Left ventricle myocardium inferior (tissue), 1 donor: ENCODE results near the gene GGA3. TPM values are rescaled to one million over a fixed set of nuclear protein-coding genes. Genes with fewer than 3 reads are reported as not detected.

ENCODE experiments used
- DNase-seq: peaks from one replicate; pipeline ENCODE4 v3.0.0-alpha.2; 2020
- H3K27ac ChIP-seq: fragments of 200-600 bp; replicated peaks from 2 replicates; pipeline ENCODE4 v1.8.0; 2021
- H3K27me3 ChIP-seq: fragments of 200-600 bp; 2 replicates; pipeline ENCODE4 v1.8.0; 2021; ENCODE audit warnings: low read depth
- H3K36me3 ChIP-seq: fragments of 200-600 bp; 2 replicates; pipeline ENCODE4 v1.8.0; 2021
- H3K4me1 ChIP-seq: fragments of 200-600 bp; 2 replicates; pipeline ENCODE4 v1.8.0; 2021
- H3K4me3 ChIP-seq: fragments of 200-600 bp; 2 replicates; pipeline ENCODE4 v1.8.0; 2021; ENCODE audit warnings: mild to moderate bottlenecking, moderate library complexity
- H3K9me3 ChIP-seq: fragments of 200-600 bp; replicated peaks from 2 replicates; pipeline ENCODE4 v1.8.0; 2021
- intact Hi-C: fragments of 100-400 bp; cut with micrococcal nuclease; formaldehyde crosslinking; loops from one replicate; pipeline ENCODE4 v1.11.0; 2022
- total RNA-seq: library from RNA; stranded (reverse); fragmentation: NEBNext Ultra II Directional; extraction: Animal tissue kit (Norgen Biotek cat#: 25700); gene quantifications from one replicate; pipeline ENCODE4 v1.2.1, GENCODE V29; 2021
- TF ChIP-seq, protein P1 (sequence below): fragments of 200-600 bp; IDR thresholded peaks from 2 replicates; pipeline ENCODE4 v1.8.0; 2021; ENCODE audit warnings: antibody characterized with exemption, mild to moderate bottlenecking, borderline replicate concordance
- donor health status: DM: no; HTN: yes; CAD: no; lungs with severe emphysema.

The GGA3 gene
- total RNA-seq, 1 donor from 2014 or later, result 18.8 TPM

GRCh38 chr17:75199886-75200618 is 61.4 kb downstream of the GGA3 start:
- Histone ChIP-seq H3K9me3 (no peaks in the 10 kb centered on the region), H3K4me3 (no peak overlapping the region), H3K27me3 (no peaks in the 10 kb centered on the region), H3K27ac (no peak overlapping the region), H3K4me1 (peaks cover 11% of the 10 kb centered on the region), H3K36me3 (no peaks in the 10 kb centered on the region)
- DNase-seq, result no peak
- TF ChIP-seq, protein P1, sequence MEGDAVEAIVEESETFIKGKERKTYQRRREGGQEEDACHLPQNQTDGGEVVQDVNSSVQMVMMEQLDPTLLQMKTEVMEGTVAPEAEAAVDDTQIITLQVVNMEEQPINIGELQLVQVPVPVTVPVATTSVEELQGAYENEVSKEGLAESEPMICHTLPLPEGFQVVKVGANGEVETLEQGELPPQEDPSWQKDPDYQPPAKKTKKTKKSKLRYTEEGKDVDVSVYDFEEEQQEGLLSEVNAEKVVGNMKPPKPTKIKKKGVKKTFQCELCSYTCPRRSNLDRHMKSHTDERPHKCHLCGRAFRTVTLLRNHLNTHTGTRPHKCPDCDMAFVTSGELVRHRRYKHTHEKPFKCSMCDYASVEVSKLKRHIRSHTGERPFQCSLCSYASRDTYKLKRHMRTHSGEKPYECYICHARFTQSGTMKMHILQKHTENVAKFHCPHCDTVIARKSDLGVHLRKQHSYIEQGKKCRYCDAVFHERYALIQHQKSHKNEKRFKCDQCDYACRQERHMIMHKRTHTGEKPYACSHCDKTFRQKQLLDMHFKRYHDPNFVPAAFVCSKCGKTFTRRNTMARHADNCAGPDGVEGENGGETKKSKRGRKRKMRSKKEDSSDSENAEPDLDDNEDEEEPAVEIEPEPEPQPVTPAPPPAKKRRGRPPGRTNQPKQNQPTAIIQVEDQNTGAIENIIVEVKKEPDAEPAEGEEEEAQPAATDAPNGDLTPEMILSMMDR, result no peak
- intact Hi-C loops, result no loop called here

GRCh38 chr17:75194879-75195278 is 66.5 kb downstream of the GGA3 start:
- DNase-seq, result no peak
- Histone ChIP-seq H3K27ac (no peak overlapping the region), H3K36me3 (no peaks in the 10 kb centered on the region), H3K27me3 (no peaks in the 10 kb centered on the region), H3K4me1 (no peaks in the 10 kb centered on the region), H3K4me3 (no peak overlapping the region), H3K9me3 (no peaks in the 10 kb centered on the region)
- intact Hi-C loops, result no loop called here
- TF ChIP-seq, protein P1, result no peak

DNA sequence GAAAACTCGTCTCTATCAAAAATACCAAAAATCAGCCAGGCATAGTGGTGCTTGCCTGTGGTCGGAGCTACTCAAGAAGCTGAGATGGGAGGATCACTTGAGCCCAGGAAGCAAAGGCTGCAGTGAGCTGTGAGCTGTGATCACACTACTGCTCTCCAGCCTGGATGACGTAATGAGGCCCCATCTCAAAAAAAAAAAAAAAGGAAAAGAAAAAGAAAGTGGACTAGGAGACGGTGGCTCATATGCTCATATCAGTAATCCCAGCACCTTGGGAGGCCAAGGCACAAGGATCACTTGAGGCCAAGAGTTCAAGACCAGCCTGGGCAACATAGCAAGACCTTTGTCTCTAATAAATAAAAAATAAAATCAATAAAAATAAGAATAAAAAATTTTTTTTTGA is 69.8 kb downstream of the GGA3 start:
- TF ChIP-seq, protein P1, result no peak
- Histone ChIP-seq H3K4me3 (no peak overlapping the region), H3K36me3 (no peaks in the 10 kb centered on the region), H3K4me1 (no peaks in the 10 kb centered on the region), H3K9me3 (no peaks in the 10 kb centered on the region), H3K27ac (no peak overlapping the region), H3K27me3 (no peaks in the 10 kb centered on the region)
- intact Hi-C loops, result no loop called here
- no peak for DNase-seq

GRCh38 chr17:75188614-75189013 is 72.8 kb downstream of the GGA3 start:
- Histone ChIP-seq H3K27me3 (no peaks in the 10 kb centered on the region), H3K4me1 (peaks cover under 1% of the 10 kb centered on the region), H3K9me3 (no peaks in the 10 kb centered on the region), H3K4me3 (no peak overlapping the region), H3K36me3 (no peaks in the 10 kb centered on the region), H3K27ac (no peak overlapping the region)
- intact Hi-C loops, result no loop called here
- TF ChIP-seq, protein P1, result no peak
- DNase-seq, result no peak

Other genes starting within 250 kb of the GGA3 start
- 50.6 TPM for gene MRPL58, start 248.9 kb downstream of the GGA3 start, total RNA-seq
- 809 TPM for gene ATP5PD, start 214.6 kb downstream of the GGA3 start, total RNA-seq
- gene KCTD2, start 214.4 kb downstream of the GGA3 start, total RNA-seq, result 23.1 TPM
- 8.4 TPM for gene SLC16A5, start 173.7 kb downstream of the GGA3 start, total RNA-seq
- gene ARMC7, start 151.6 kb downstream of the GGA3 start, total RNA-seq, result 6.2 TPM
- 25.9 TPM for gene NT5C, start 129.9 kb downstream of the GGA3 start, total RNA-seq
- 13.8 TPM for gene JPT1, start 107.1 kb downstream of the GGA3 start, total RNA-seq
- 183 TPM for gene SUMO2, start 78.6 kb downstream of the GGA3 start, total RNA-seq
- 21.2 TPM for gene NUP85, start 55.9 kb downstream of the GGA3 start, total RNA-seq
- gene MRPS7, start 273 bp upstream of the GGA3 start, total RNA-seq, result 115 TPM
- 11.9 TPM for gene MIF4GD, start 9.6 kb upstream of the GGA3 start, total RNA-seq
- gene SLC25A19, start 27.8 kb upstream of the GGA3 start, total RNA-seq, result 16.0 TPM
- gene GRB2, start 144.1 kb upstream of the GGA3 start, total RNA-seq, result 42.2 TPM
- 38.8 TPM for gene TMEM94, start 195.0 kb upstream of the GGA3 start, total RNA-seq